SU-DHL-6 (cell line): Measurements from ENCODE around the gene PI4KA.

Source experiments
- EZH2phosphoT487 ChIP-seq: fragments of 200-600 bp; sonication (generic), shearing (Covaris generic); conservative IDR thresholded peaks from 2 replicates; pipeline ENCODE4 v1.6.1; 2018; ENCODE audit warnings: mild to moderate bottlenecking, antibody characterized with exemption, low read length, moderate library complexity, mixed read lengths
- TF ChIP-seq, protein P1 (sequence below): fragments of 200-600 bp; sonication (generic); IDR thresholded peaks from one replicate; pipeline ENCODE4 v1.5.1; 2017; ENCODE audit warnings: antibody characterized with exemption, mild to moderate bottlenecking, low read length, moderate library complexity; ENCODE audit not compliant: insufficient read depth, poor library complexity, severe bottlenecking

DNA sequence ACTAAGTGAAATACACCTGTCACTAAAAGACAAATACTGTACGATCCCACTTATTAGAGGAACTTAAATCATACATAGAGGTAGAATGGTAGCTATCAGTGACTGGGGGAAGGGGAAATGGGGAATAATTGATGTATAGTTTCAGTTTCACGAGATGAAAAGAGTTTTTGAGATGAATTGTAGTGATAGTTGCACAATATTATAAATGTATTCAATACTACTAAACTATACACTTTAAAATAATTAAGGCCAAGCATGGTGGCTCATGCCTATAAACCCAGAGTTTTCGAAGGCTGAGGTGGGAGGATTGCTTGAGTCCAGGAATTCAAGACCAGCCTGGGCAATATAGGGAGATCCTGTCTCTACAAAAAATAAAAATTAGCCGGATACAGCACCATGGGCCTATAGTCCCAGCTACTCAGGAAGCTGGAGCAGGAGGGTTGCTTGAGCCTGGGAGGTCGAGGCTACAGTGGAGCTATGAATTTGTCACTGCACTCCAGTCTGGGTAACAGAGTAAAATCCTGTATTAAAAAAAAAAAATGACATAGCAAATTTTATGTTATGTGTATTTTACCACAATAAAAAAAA lies 44.3 kb downstream of the PI4KA start:
- TF ChIP-seq, protein P1, sequence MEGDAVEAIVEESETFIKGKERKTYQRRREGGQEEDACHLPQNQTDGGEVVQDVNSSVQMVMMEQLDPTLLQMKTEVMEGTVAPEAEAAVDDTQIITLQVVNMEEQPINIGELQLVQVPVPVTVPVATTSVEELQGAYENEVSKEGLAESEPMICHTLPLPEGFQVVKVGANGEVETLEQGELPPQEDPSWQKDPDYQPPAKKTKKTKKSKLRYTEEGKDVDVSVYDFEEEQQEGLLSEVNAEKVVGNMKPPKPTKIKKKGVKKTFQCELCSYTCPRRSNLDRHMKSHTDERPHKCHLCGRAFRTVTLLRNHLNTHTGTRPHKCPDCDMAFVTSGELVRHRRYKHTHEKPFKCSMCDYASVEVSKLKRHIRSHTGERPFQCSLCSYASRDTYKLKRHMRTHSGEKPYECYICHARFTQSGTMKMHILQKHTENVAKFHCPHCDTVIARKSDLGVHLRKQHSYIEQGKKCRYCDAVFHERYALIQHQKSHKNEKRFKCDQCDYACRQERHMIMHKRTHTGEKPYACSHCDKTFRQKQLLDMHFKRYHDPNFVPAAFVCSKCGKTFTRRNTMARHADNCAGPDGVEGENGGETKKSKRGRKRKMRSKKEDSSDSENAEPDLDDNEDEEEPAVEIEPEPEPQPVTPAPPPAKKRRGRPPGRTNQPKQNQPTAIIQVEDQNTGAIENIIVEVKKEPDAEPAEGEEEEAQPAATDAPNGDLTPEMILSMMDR, result no peak
- TF ChIP-seq EZH2phosphoT487, result no peak
